GM18502 (cell line): Measurements from ENCODE around the gene STXBP5.
"Not testable (repeated sequence)": the region's sequence is repeated elsewhere in the genome, so short reads cannot be mapped to it uniquely, and the experiment has no call there.

ENCODE experiments used
- ATAC-seq: cut with Tn5 transposase; IDR thresholded peaks from one replicate; pipeline ENCODE4 v1.9.1; 2021; ENCODE audit warnings: mild to moderate bottlenecking; ENCODE audit not compliant: unreplicated experiment, poor library complexity

Gene STXBP5

GRCh38 chr6:147347882-147348575 lies 143.8 kb downstream of the STXBP5 start:
- no peak for ATAC-seq

- no peak for ATAC-seq
These were observed 157.2 kb downstream of the STXBP5 start for GRCh38 chr6:147361311-147361981.

- no peak for ATAC-seq
These were observed 162.1 kb downstream of the STXBP5 start for GRCh38 chr6:147366290-147366689.

GRCh38 chr6:147371325-147371724 lies 167.1 kb downstream of the STXBP5 start:
- ATAC-seq, result no peak

- ATAC-seq, result no peak
These were observed 168.6 kb downstream of the STXBP5 start for GRCh38 chr6:147372806-147373205.

GRCh38 chr6:147378819-147379218 lies 174.6 kb downstream of the STXBP5 start:
- no peak for ATAC-seq

GRCh38 chr6:147380841-147381240 lies 176.6 kb downstream of the STXBP5 start:
- not testable (repeated sequence) for ATAC-seq

GRCh38 chr6:147381712-147382111 lies 177.5 kb downstream of the STXBP5 start:
- ATAC-seq, result no peak

- ATAC-seq, result no peak
These were observed 178.8 kb downstream of the STXBP5 start for GRCh38 chr6:147382945-147383554.

GRCh38 chr6:147384029-147384428 lies 179.8 kb downstream of the STXBP5 start:
- peak; percentile 52 for ATAC-seq

- ATAC-seq, result peak; percentile 76
These were observed 180.8 kb downstream of the STXBP5 start for GRCh38 chr6:147384737-147385710.

- no peak for ATAC-seq
These were observed 185.2 kb downstream of the STXBP5 start for GRCh38 chr6:147389463-147389862.

GRCh38 chr6:147390909-147391536 lies 186.8 kb downstream of the STXBP5 start:
- ATAC-seq, result no peak

GRCh38 chr6:147392917-147393625 lies 188.9 kb downstream of the STXBP5 start:
- ATAC-seq, result no peak

- no peak for ATAC-seq
These were observed 190.9 kb downstream of the STXBP5 start for GRCh38 chr6:147395158-147395557.

GRCh38 chr6:147397306-147397705 lies 193.1 kb downstream of the STXBP5 start:
- no peak for ATAC-seq

GRCh38 chr6:147400968-147401367 lies 196.8 kb downstream of the STXBP5 start:
- no peak for ATAC-seq

GRCh38 chr6:147401779-147402178 lies 197.6 kb downstream of the STXBP5 start:
- no peak for ATAC-seq

- ATAC-seq, result no peak
These were observed 202.6 kb downstream of the STXBP5 start for GRCh38 chr6:147406783-147407182.
